ENCODE results near the gene KLHL17. TPM values are rescaled to one million over a fixed set of nuclear protein-coding genes. Genes with fewer than 3 reads are reported as not detected.
"Not testable (repeated sequence)": the region's sequence is repeated elsewhere in the genome, so short reads cannot be mapped to it uniquely, and the experiment has no call there.

KLHL17 gene
- total RNA-seq, 1 donor from 2014 or later: 1.0 TPM

- no peak overlapping the region for H3K9ac ChIP-seq (ENCODE audit: low read depth in 1 of 3, low read length in 3 of 3)
- H3K4me1 ChIP-seq (ENCODE audit: control insufficient read depth in 3 of 3, insufficient read depth in 3 of 3, low read length in 3 of 3): peaks cover 15 to 53% (median 31%) of the 10 kb centered on the region in 3 donors
- no peaks in the 10 kb centered on the region for H3K9me3 ChIP-seq (ENCODE audit: control insufficient read depth in 3 of 3, low read length in 3 of 3)
- H3K4me3 ChIP-seq (ENCODE audit: low read length in 3 of 3): no peak overlapping the region
- no peak overlapping the region for H3K27ac ChIP-seq (ENCODE audit: low read depth, low read length)
- H3K27me3 ChIP-seq (ENCODE audit: control insufficient read depth in 3 of 3, insufficient read depth in 3 of 3, low read length in 3 of 3): peaks cover 18 to 43% (median 31%) of the 10 kb centered on the region in 3 donors
- H3K36me3 ChIP-seq (ENCODE audit: control insufficient read depth in 3 of 3, insufficient read depth in 3 of 3, low read length in 3 of 3): peaks cover 3 to 18% (median 4%) of the 10 kb centered on the region in 3 donors
These were observed 14.4 kb downstream of the KLHL17 start for GRCh38 chr1:974687-975328.

DNA sequence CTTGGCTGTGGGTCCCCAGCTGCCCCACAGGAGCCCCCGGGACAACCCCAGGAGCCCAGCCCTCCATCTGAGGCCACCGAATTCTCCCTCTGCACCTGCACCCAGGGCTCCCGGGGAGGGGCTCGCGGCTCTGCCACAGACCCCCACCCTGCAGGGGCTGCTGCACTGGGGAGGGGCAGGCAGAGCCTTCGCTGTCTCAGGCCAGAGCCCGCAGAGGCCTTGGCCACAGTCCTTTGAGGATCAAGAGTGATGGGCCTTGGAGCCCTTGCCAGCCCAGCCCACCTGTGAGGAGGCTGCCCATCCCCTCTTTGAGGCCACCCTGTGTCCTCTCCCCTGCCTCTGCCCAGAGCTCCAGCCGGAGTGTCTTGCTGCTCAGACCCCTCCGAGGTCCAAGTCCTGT is 15.0 kb downstream of the KLHL17 start:
- H3K27ac ChIP-seq (ENCODE audit: low read depth, low read length): no peak overlapping the region
- H3K4me3 ChIP-seq (ENCODE audit: low read length in 3 of 3): no peak overlapping the region
- peaks cover 13 to 38% (median 26%) of the 10 kb centered on the region in 3 donors for H3K27me3 ChIP-seq (ENCODE audit: control insufficient read depth in 3 of 3, insufficient read depth in 3 of 3, low read length in 3 of 3)
- peaks cover 5 to 23% (median 6%) of the 10 kb centered on the region in 3 donors for H3K36me3 ChIP-seq (ENCODE audit: control insufficient read depth in 3 of 3, insufficient read depth in 3 of 3, low read length in 3 of 3)
- no peak overlapping the region for H3K9ac ChIP-seq (ENCODE audit: low read depth in 1 of 3, low read length in 3 of 3)
- peaks cover 16 to 57% (median 31%) of the 10 kb centered on the region in 3 donors for H3K4me1 ChIP-seq (ENCODE audit: control insufficient read depth in 3 of 3, insufficient read depth in 3 of 3, low read length in 3 of 3)
- no peaks in the 10 kb centered on the region for H3K9me3 ChIP-seq (ENCODE audit: control insufficient read depth in 3 of 3, low read length in 3 of 3)

- H3K4me3 ChIP-seq (ENCODE audit: low read length in 3 of 3): peak overlapping the region in 1 of 3 donors; percentile 56
- peaks cover 5 to 23% (median 6%) of the 10 kb centered on the region in 3 donors for H3K36me3 ChIP-seq (ENCODE audit: control insufficient read depth in 3 of 3, insufficient read depth in 3 of 3, low read length in 3 of 3)
- peak overlapping the region; percentile 66 for H3K27ac ChIP-seq (ENCODE audit: low read depth, low read length)
- peak overlapping the region in 1 of 3 donors; percentile 76 for H3K9ac ChIP-seq (ENCODE audit: low read depth in 1 of 3, low read length in 3 of 3)
- H3K4me1 ChIP-seq (ENCODE audit: control insufficient read depth in 3 of 3, insufficient read depth in 3 of 3, low read length in 3 of 3): peaks cover 17 to 59% (median 36%) of the 10 kb centered on the region in 3 donors
- H3K27me3 ChIP-seq (ENCODE audit: control insufficient read depth in 3 of 3, insufficient read depth in 3 of 3, low read length in 3 of 3): peaks cover 9 to 31% (median 20%) of the 10 kb centered on the region in 3 donors
- no peaks in the 10 kb centered on the region for H3K9me3 ChIP-seq (ENCODE audit: control insufficient read depth in 3 of 3, low read length in 3 of 3)
These were observed 15.7 kb downstream of the KLHL17 start for GRCh38 chr1:975896-976683.

GRCh38 chr1:976791-977190 is 16.4 kb downstream of the KLHL17 start:
- Histone ChIP-seq H3K36me3 (ENCODE audit: control insufficient read depth in 3 of 3, insufficient read depth in 3 of 3, low read length in 3 of 3) (peaks cover 5 to 29% (median 6%) of the 10 kb centered on the region in 3 donors), H3K27me3 (ENCODE audit: control insufficient read depth in 3 of 3, insufficient read depth in 3 of 3, low read length in 3 of 3) (peaks cover 7 to 26% (median 16%) of the 10 kb centered on the region in 3 donors), H3K4me1 (ENCODE audit: control insufficient read depth in 3 of 3, insufficient read depth in 3 of 3, low read length in 3 of 3) (peaks cover 21 to 61% (median 37%) of the 10 kb centered on the region in 3 donors)
- not testable (repeated sequence) for H3K27ac ChIP-seq (ENCODE audit: low read depth, low read length); H3K9me3 ChIP-seq (ENCODE audit: control insufficient read depth in 3 of 3, low read length in 3 of 3); H3K9ac ChIP-seq (ENCODE audit: low read depth in 1 of 3, low read length in 3 of 3); H3K4me3 ChIP-seq (ENCODE audit: low read length in 3 of 3)

- Histone ChIP-seq H3K4me1 (ENCODE audit: control insufficient read depth in 3 of 3, insufficient read depth in 3 of 3, low read length in 3 of 3) (peaks cover 28 to 63% (median 36%) of the 10 kb centered on the region in 3 donors), H3K9ac (ENCODE audit: low read depth in 1 of 3, low read length in 3 of 3) (peak overlapping the region; percentile 72 to 100 (median 79)), H3K27me3 (ENCODE audit: control insufficient read depth in 3 of 3, insufficient read depth in 3 of 3, low read length in 3 of 3) (peaks cover 0 to 20% (median 14%) of the 10 kb centered on the region in 3 donors), H3K9me3 (ENCODE audit: control insufficient read depth in 3 of 3, low read length in 3 of 3) (no peaks in the 10 kb centered on the region), H3K36me3 (ENCODE audit: control insufficient read depth in 3 of 3, insufficient read depth in 3 of 3, low read length in 3 of 3) (peaks cover 5 to 29% (median 6%) of the 10 kb centered on the region in 3 donors), H3K27ac (ENCODE audit: low read depth, low read length) (peak overlapping the region; percentile 99), H3K4me3 (ENCODE audit: low read length in 3 of 3) (peak overlapping the region; percentile 48 to 96 (median 78))
These were observed 17.9 kb downstream of the KLHL17 start for GRCh38 chr1:978069-978834.

DNA sequence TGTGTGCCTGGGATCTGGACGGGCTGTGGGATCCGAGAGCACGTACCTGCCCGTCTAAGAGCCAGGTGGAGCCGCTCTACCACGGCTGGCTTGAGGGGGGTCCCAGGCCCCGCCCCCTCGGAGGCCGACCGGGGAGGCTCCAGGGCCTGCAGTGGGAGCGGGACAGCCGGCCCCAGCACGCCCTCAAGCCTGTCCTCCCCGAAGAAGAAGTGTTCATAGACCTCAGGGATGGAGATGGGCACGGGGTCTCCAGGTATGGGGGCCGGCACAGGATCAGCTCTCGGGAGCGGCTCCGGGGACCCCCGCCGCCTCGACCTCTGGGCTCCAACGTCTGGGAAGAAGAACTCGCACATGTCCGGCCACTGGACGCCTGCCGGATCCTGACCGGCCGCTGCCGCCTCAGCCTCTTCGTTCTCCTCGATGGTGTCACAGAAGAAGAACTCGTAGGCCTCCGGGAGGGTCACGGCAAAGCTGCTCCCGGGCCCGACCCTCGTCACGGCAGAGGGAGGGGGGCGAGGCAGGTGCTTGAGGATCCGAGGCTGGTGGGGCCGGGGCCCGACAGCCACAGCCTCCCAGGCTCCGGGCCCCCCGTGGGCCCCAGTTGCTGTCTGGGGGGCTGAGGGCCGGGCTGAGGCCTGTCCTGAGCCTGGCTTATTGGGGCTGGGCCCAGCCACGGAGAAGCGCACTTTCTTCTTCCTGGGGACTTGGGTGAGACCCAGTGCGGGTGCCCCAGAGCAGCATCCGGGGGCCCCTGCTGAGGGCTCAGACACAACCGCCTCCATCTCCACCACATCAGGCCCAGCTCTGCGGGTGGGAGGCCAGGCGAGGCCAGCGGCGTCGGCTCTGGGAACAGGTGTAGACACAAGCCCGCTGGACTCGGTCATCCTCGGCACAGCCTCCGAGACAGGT is 18.7 kb downstream of the KLHL17 start:
- Histone ChIP-seq H3K9ac (ENCODE audit: low read depth in 1 of 3, low read length in 3 of 3) (peak overlapping the region; percentile 74 to 100 (median 79)), H3K4me3 (ENCODE audit: low read length in 3 of 3) (peak overlapping the region; percentile 70 to 96 (median 78)), H3K36me3 (ENCODE audit: control insufficient read depth in 3 of 3, insufficient read depth in 3 of 3, low read length in 3 of 3) (peaks cover 5 to 29% (median 6%) of the 10 kb centered on the region in 3 donors), H3K27ac (ENCODE audit: low read depth, low read length) (peak overlapping the region; percentile 99), H3K27me3 (ENCODE audit: control insufficient read depth in 3 of 3, insufficient read depth in 3 of 3, low read length in 3 of 3) (peaks cover 0 to 16% (median 13%) of the 10 kb centered on the region in 3 donors), H3K4me1 (ENCODE audit: control insufficient read depth in 3 of 3, insufficient read depth in 3 of 3, low read length in 3 of 3) (peaks cover 28 to 64% (median 41%) of the 10 kb centered on the region in 3 donors), H3K9me3 (ENCODE audit: control insufficient read depth in 3 of 3, low read length in 3 of 3) (no peaks in the 10 kb centered on the region)

- peaks cover 0 to 16% (median 11%) of the 10 kb centered on the region in 3 donors for H3K27me3 ChIP-seq (ENCODE audit: control insufficient read depth in 3 of 3, insufficient read depth in 3 of 3, low read length in 3 of 3)
- H3K27ac ChIP-seq (ENCODE audit: low read depth, low read length): peak overlapping the region; percentile 99
- H3K9me3 ChIP-seq (ENCODE audit: control insufficient read depth in 3 of 3, low read length in 3 of 3): no peaks in the 10 kb centered on the region
- peaks cover 5 to 29% (median 6%) of the 10 kb centered on the region in 3 donors for H3K36me3 ChIP-seq (ENCODE audit: control insufficient read depth in 3 of 3, insufficient read depth in 3 of 3, low read length in 3 of 3)
- H3K4me1 ChIP-seq (ENCODE audit: control insufficient read depth in 3 of 3, insufficient read depth in 3 of 3, low read length in 3 of 3): peaks cover 28 to 64% (median 41%) of the 10 kb centered on the region in 3 donors
- peak overlapping the region; percentile 74 to 100 (median 79) for H3K9ac ChIP-seq (ENCODE audit: low read depth in 1 of 3, low read length in 3 of 3)
- H3K4me3 ChIP-seq (ENCODE audit: low read length in 3 of 3): peak overlapping the region; percentile 70 to 96 (median 78)
These were observed 19.3 kb downstream of the KLHL17 start for GRCh38 chr1:979744-980072.

DNA sequence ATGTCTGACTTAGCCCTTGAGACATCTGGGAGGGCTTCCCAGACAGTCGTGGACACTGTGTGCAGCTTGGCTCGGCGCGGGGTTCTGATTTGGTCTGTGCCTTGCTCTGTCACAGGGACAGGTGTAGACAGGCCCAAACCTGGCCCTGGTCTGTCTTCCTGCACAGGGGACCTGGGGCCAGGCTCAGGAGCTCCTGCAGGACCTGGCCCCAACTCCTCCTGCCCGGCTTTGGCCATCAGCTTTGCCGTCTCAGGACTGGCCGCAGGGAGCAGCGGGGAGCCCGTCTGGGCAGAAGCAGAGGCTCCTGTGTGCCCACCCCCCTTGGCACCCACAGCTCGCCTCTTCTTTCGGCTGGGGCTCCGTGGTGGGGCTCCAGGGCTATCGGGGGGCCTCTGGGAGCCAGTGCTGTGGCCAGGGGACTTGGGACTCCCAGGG is 19.8 kb downstream of the KLHL17 start:
- H3K27ac ChIP-seq (ENCODE audit: low read depth, low read length): peak overlapping the region; percentile 99
- H3K9me3 ChIP-seq (ENCODE audit: control insufficient read depth in 3 of 3, low read length in 3 of 3): no peaks in the 10 kb centered on the region
- H3K27me3 ChIP-seq (ENCODE audit: control insufficient read depth in 3 of 3, insufficient read depth in 3 of 3, low read length in 3 of 3): peaks cover 0 to 16% (median 9%) of the 10 kb centered on the region in 3 donors
- H3K4me1 ChIP-seq (ENCODE audit: control insufficient read depth in 3 of 3, insufficient read depth in 3 of 3, low read length in 3 of 3): peaks cover 28 to 64% (median 41%) of the 10 kb centered on the region in 3 donors
- peak overlapping the region; percentile 70 to 96 (median 78) for H3K4me3 ChIP-seq (ENCODE audit: low read length in 3 of 3)
- H3K36me3 ChIP-seq (ENCODE audit: control insufficient read depth in 3 of 3, insufficient read depth in 3 of 3, low read length in 3 of 3): peaks cover 5 to 29% (median 6%) of the 10 kb centered on the region in 3 donors
- peak overlapping the region; percentile 74 to 100 (median 79) for H3K9ac ChIP-seq (ENCODE audit: low read depth in 1 of 3, low read length in 3 of 3)
